ENCODE data around the gene AMIGO3. TPM values are rescaled to one million over a fixed set of nuclear protein-coding genes. Genes with fewer than 3 reads are reported as not detected.
"Not testable (repeated sequence)": the region's sequence is repeated elsewhere in the genome, so short reads cannot be mapped to it uniquely, and the experiment has no call there.

The AMIGO3 gene
- total RNA-seq, 3 donors from 2014 or later = not detected

- ATAC-seq = no peak
- DNase-seq = no peak
- intact Hi-C loops (cut with DNase I, micrococcal nuclease) = no loop called here
Measured at GRCh38 chr3:49756036-49756435, 36.6 kb upstream of the AMIGO3 start.

GRCh38 chr3:49754536-49754935 lies 35.1 kb upstream of the AMIGO3 start:
- no peaks in the 10 kb centered on the region for H3K4me1 ChIP-seq (ENCODE audit: low read depth)
- no peaks in the 10 kb centered on the region for H3K9me3 ChIP-seq
- TF ChIP-seq CTCF (IDR thresholded peaks at IDR 0.05) = no peak
- ATAC-seq = no peak
- no peak for DNase-seq
- intact Hi-C loops (cut with DNase I, micrococcal nuclease) = no loop called here
- H3K36me3 ChIP-seq (ENCODE audit: low read depth) = no peaks in the 10 kb centered on the region
- H3K4me3 ChIP-seq = no peak overlapping the region

More at GRCh38 chr3:49756036-49756435, 36.6 kb upstream of the AMIGO3 start:
- no peak for TF ChIP-seq CTCF (IDR thresholded peaks at IDR 0.05)
- no peaks in the 10 kb centered on the region for H3K4me1 ChIP-seq (ENCODE audit: low read depth)
- no peaks in the 10 kb centered on the region for H3K36me3 ChIP-seq (ENCODE audit: low read depth)
- H3K4me3 ChIP-seq = no peak overlapping the region
- H3K9me3 ChIP-seq = no peaks in the 10 kb centered on the region

GRCh38 chr3:49751501-49751900 lies 32.0 kb upstream of the AMIGO3 start:
- no peaks in the 10 kb centered on the region for H3K4me1 ChIP-seq (ENCODE audit: low read depth)
- no peaks in the 10 kb centered on the region for H3K36me3 ChIP-seq (ENCODE audit: low read depth)
- TF ChIP-seq CTCF (IDR thresholded peaks at IDR 0.05) = no peak
- no peaks in the 10 kb centered on the region for H3K9me3 ChIP-seq
- no peak overlapping the region for H3K4me3 ChIP-seq
- intact Hi-C loops (cut with DNase I, micrococcal nuclease) = no loop called here
- DNase-seq = no peak
- ATAC-seq = no peak

GRCh38 chr3:49750056-49750455 lies 30.6 kb upstream of the AMIGO3 start:
- no peaks in the 10 kb centered on the region for H3K4me1 ChIP-seq (ENCODE audit: low read depth)
- no peaks in the 10 kb centered on the region for H3K36me3 ChIP-seq (ENCODE audit: low read depth)
- intact Hi-C loops (cut with DNase I, micrococcal nuclease) = no loop called here
- TF ChIP-seq CTCF (IDR thresholded peaks at IDR 0.05) = no peak
- ATAC-seq (no peak), DNase-seq (no peak)
- no peak overlapping the region for H3K4me3 ChIP-seq
- H3K9me3 ChIP-seq = no peaks in the 10 kb centered on the region

GRCh38 chr3:49748874-49749273 lies 29.4 kb upstream of the AMIGO3 start:
- DNase-seq; ATAC-seq; intact Hi-C loops (cut with DNase I, micrococcal nuclease); H3K9me3 ChIP-seq; H3K4me3 ChIP-seq; H3K36me3 ChIP-seq (ENCODE audit: low read depth); H3K4me1 ChIP-seq (ENCODE audit: low read depth): not testable (repeated sequence)

GRCh38 chr3:49747792-49748480 lies 28.5 kb upstream of the AMIGO3 start:
- DNase-seq (no peak), ATAC-seq (no peak)
- H3K4me1 ChIP-seq (ENCODE audit: low read depth) = no peaks in the 10 kb centered on the region
- H3K9me3 ChIP-seq = no peaks in the 10 kb centered on the region
- H3K36me3 ChIP-seq (ENCODE audit: low read depth) = no peaks in the 10 kb centered on the region
- intact Hi-C loops (cut with DNase I, micrococcal nuclease) = no loop called here
- no peak overlapping the region for H3K4me3 ChIP-seq
- no peak for TF ChIP-seq CTCF (IDR thresholded peaks at IDR 0.05)

Measured in mucosa of descending colon (tissue), 3 donors.